K562 (cell line): Measurements from ENCODE around the gene MEGF10. TPM values are rescaled to one million over a fixed set of nuclear protein-coding genes. Genes with fewer than 3 reads are reported as not detected.

ENCODE experiments used
- ATAC-seq: fragments of 200-7000 bp; cut with Tn5 transposase; 3 replicates; pipeline ENCODE4 v1.9.1; 2020; ENCODE audit warnings: moderate library complexity
- BruUV-seq: library from RNA; stranded (reverse); fragments of 400-500 nt; replicated peaks from 2 replicates; lab custom pipeline; 2021; lab: Mats Ljungman, UMichigan
- CTCF ChIA-PET: fragments of 300-600 bp; formaldehyde crosslinking; extraction: SDS; loops from one replicate; lab custom pipeline; 2021; ENCODE audit warnings: low intra/inter-chr PET ratio; lab: Yijun Ruan, JAX
- POLR2A ChIA-PET: fragments of 300-600, 350-650 bp; sonication (Branson Sonifier 250); formaldehyde crosslinking; extraction: SDS; loops from one replicate; lab custom pipeline; 2021; ENCODE audit warnings: antibody characterized with exemption, inconsistent platforms; lab: Yijun Ruan, JAX
- DNase-seq, 4 experiments: peaks; one replicate each; pipeline versions ENCODE4 v3.0.0 to v3.0.0-alpha.2; 2011 to 2018; ENCODE audit warnings: low spot score in 3 of 4, mixed read lengths in 3 of 4; ENCODE audit errors: extremely low read depth in 1 of 4
- FAIRE-seq: peaks from 2 replicates; lab custom pipeline; 2011; peaks lifted over from hg19 to GRCh38; lab: Jason Lieb, UNC
- H2AFZ ChIP-seq: 2 replicates; pipeline ENCODE4 v1.6.0; 2011; ENCODE audit warnings: low read depth, low read length, control low read depth, inconsistent platforms
- H3K27ac ChIP-seq: fragments of 200-600 bp; 3 replicates; pipeline ENCODE4 v1.8.0; 2011; ENCODE audit warnings: low read depth, mild to moderate bottlenecking, control low read depth, inconsistent platforms, low read length, moderate library complexity, mixed read lengths; ENCODE audit errors: extremely low read depth
- H3K27me3 ChIP-seq, 2 experiments: fragments of 300-600 bp in 1 of 2; 2 replicates in 1 of 2; 3 replicates in 1 of 2; pipeline versions ENCODE4 v1.6.0 to v1.8.0; 2011; ENCODE audit warnings: inconsistent platforms in 2 of 2, low read length in 2 of 2, mild to moderate bottlenecking in 1 of 2, mixed read lengths in 1 of 2, moderate library complexity in 1 of 2; ENCODE audit not compliant: control insufficient read depth in 2 of 2, insufficient read depth in 2 of 2
- H3K36me3 ChIP-seq: fragments of 300-600 bp; 3 replicates; pipeline ENCODE4 v1.8.0; 2011; ENCODE audit warnings: mild to moderate bottlenecking, low read length, inconsistent platforms; ENCODE audit not compliant: control insufficient read depth, insufficient read depth
- H3K4me1 ChIP-seq, 2 experiments: fragments of 200-600 bp in 1 of 2; replicated peaks in 1 of 2; 2 replicates in 1 of 2; 3 replicates in 1 of 2; pipeline versions ENCODE4 v1.5.1 to v1.8.0; 2011; ENCODE audit warnings: inconsistent platforms in 2 of 2, low read length in 2 of 2, mild to moderate bottlenecking in 1 of 2, mixed read lengths in 1 of 2, moderate library complexity in 1 of 2; ENCODE audit not compliant: control insufficient read depth in 2 of 2, insufficient read depth in 2 of 2
- H3K4me2 ChIP-seq: 2 replicates; pipeline ENCODE4 v1.6.1; 2011; ENCODE audit warnings: low read length, control low read depth, inconsistent platforms, mixed read lengths; ENCODE audit not compliant: insufficient read depth
- H3K4me3 ChIP-seq: fragments of 200-600 bp; sonication (generic), shearing (Covaris generic); 2 replicates; pipeline ENCODE4 v1.5.1; 2016; ENCODE audit warnings: control low read depth, inconsistent platforms
- H3K79me2 ChIP-seq: fragments of 200-600 bp; 3 replicates; pipeline ENCODE4 v1.8.0; 2011; ENCODE audit warnings: low read length, inconsistent platforms; ENCODE audit not compliant: control insufficient read depth, insufficient read depth
- H3K9ac ChIP-seq, 2 experiments: 2 replicates each; pipeline versions ENCODE4 v1.6.0 to v1.6.1; 2011; ENCODE audit warnings: low read depth in 2 of 2, low read length in 2 of 2, control low read depth in 1 of 2, inconsistent platforms in 1 of 2, mild to moderate bottlenecking in 1 of 2, mixed read lengths in 1 of 2; ENCODE audit not compliant: insufficient read depth in 1 of 2
- H3K9me1 ChIP-seq: one replicate; pipeline ENCODE4 v1.6.0; 2011; ENCODE audit warnings: inconsistent platforms, mild to moderate bottlenecking, low read length, moderate library complexity; ENCODE audit not compliant: control insufficient read depth, insufficient read depth
- H3K9me3 ChIP-seq: replicated peaks from 2 replicates; pipeline ENCODE4 v1.5.1; 2011; ENCODE audit warnings: low read depth, low read length, inconsistent platforms; ENCODE audit not compliant: control insufficient read depth, insufficient read depth
- H4K20me1 ChIP-seq: replicated peaks from 2 replicates; pipeline ENCODE4 v1.6.1; 2011; ENCODE audit warnings: low read length, inconsistent platforms, mixed read lengths; ENCODE audit not compliant: control insufficient read depth, insufficient read depth
- C11orf30 ChIP-seq: fragments of 450-650 bp; IDR thresholded peaks from 2 replicates; pipeline ENCODE4 v1.6.1; 2016; ENCODE audit warnings: low read depth, mild to moderate bottlenecking
- CBFB ChIP-seq: sonication (generic); formaldehyde crosslinking; IDR thresholded peaks from 2 replicates; pipeline ENCODE4 v1.4.0; 2020; ENCODE audit warnings: mild to moderate bottlenecking, missing genetic modification reagents
- CHCHD3 ChIP-seq: fragments of 250-450 bp; sonication (Bioruptor Pico); IDR thresholded peaks from 2 replicates; pipeline ENCODE4 v2.1.2; 2022; ENCODE audit warnings: mild to moderate bottlenecking
- CHD2 ChIP-seq: IDR thresholded peaks from 2 replicates; pipeline ENCODE4 v1.6.1; 2011; ENCODE audit warnings: low read depth, low read length
- PPARD ChIP-seq: fragments of 250-450 bp; sonication (Bioruptor Pico); IDR thresholded peaks from 2 replicates; pipeline ENCODE4 v1.8.0; 2022; ENCODE audit warnings: inconsistent platforms, mild to moderate bottlenecking, moderate library complexity
- RBM25 ChIP-seq: fragments of 200-400 bp; formaldehyde crosslinking; IDR thresholded peaks from 2 replicates; pipeline ENCODE4 v1.6.1; 2018; ENCODE audit warnings: low read length, low read depth, moderate library complexity; ENCODE audit not compliant: severe bottlenecking
- SMAD2 ChIP-seq: fragments of 150-350 bp; IDR thresholded peaks from 2 replicates; pipeline ENCODE4 v1.6.1; 2014; ENCODE audit warnings: low read depth, mild to moderate bottlenecking, low read length
- TRIM24 ChIP-seq, 2 experiments: fragments of 450-650 bp; IDR thresholded peaks; 2 replicates each; pipeline ENCODE4 v1.6.1; 2016
- XRCC3 ChIP-seq: fragments of 450-650 bp; IDR thresholded peaks from 2 replicates; pipeline ENCODE4 v1.6.1; 2017; ENCODE audit warnings: mild to moderate bottlenecking, moderate library complexity
- WGBS: fragments of 100-300 bp; shearing (Covaris generic); methylation state at CpG from one replicate; pipeline ENCODE4 v1.1.6; 2016; ENCODE audit warnings: low coverage, mixed read lengths; ENCODE audit not compliant: insufficient coverage; ENCODE audit errors: missing lambda C conversion rate; 5-methylcytosine and 5-hydroxymethylcytosine counted together
- in situ Hi-C: fragments of 300-500 bp; cut with MboI; formaldehyde crosslinking; loops from 4 replicates; pipeline ENCODE4 v1.15.0; 2018; ENCODE audit warnings: inconsistent platforms, mixed read lengths
- intact Hi-C: fragments of 100-400 bp; cut with micrococcal nuclease; formaldehyde crosslinking; loops from 2 replicates; pipeline ENCODE4 v1.14.2; 2022
- polyA plus RNA-seq, 8 experiments: library from polyadenylated mRNA; depleted of rRNA in 4 of 8; stranded (reverse) in 5 of 8; unstranded in 3 of 8; fragments of >200 nt; fragmentation: Nextera tagmentation in 2 of 8; fragmentation: Illumina TruSeq in 1 of 8; extraction: Ambion mirVana in 2 of 8; extraction: Trizol in 1 of 8; gene quantifications; 2 replicates each; pipeline versions ENCODE4 v1.2.1 to v1.2.3, GENCODE V29; 2011 to 2014; ENCODE audit warnings: inconsistent platforms in 1 of 8, missing spikeins in 1 of 8
- total RNA-seq, 7 experiments: library from RNA; depleted of rRNA in 6 of 7; stranded (reverse); fragments of >200 nt in 6 of 7; fragmentation: Illumina TruSeq in 2 of 7; extraction: Trizol in 2 of 7; gene quantifications; 2 replicates each; pipeline versions ENCODE4 v1.2.1 to v1.2.3, GENCODE V29; 2011 to 2021; ENCODE audit warnings: low replicate concordance in 1 of 7
- TF ChIP-seq, protein P1 (sequence below): fragments of 200-800 bp; sonication (Bioruptor generic); IDR thresholded peaks from 2 replicates; pipeline ENCODE4 v1.6.1; 2017; ENCODE audit warnings: missing genetic modification characterization, missing compliant biosample characterization
- TF ChIP-seq, protein P2 (sequence below): sonication (generic); formaldehyde crosslinking; IDR thresholded peaks from 2 replicates; pipeline ENCODE4 v1.8.0; 2022; ENCODE audit warnings: missing genetic modification reagents, mild to moderate bottlenecking, borderline replicate concordance
- TF ChIP-seq, protein P3 (sequence below): sonication (generic); formaldehyde crosslinking; IDR thresholded peaks from 2 replicates; pipeline ENCODE4 v1.8.1; 2023; ENCODE audit warnings: mild to moderate bottlenecking, missing genetic modification reagents

MEGF10 gene
- total and polyA plus RNA-seq, 9 of the 15 experiments (the other 6 are each of a cell fraction or from before 2014, with no cell fraction given) = 0.07 TPM; not detected in 8

GRCh38 chr5:127337876-127338275, 47.3 kb downstream of the MEGF10 start:
- Histone ChIP-seq H3K4me3 (no peak overlapping the region), H3K9me1 (no peaks in the 10 kb centered on the region), H3K79me2 (no peaks in the 10 kb centered on the region), H3K27me3 (no peaks in the 10 kb centered on the region), H4K20me1 (no peaks in the 10 kb centered on the region), H3K9me3 (no peaks in the 10 kb centered on the region), H3K27ac (no peak overlapping the region), H3K36me3 (no peaks in the 10 kb centered on the region), H3K4me1 (no peaks in the 10 kb centered on the region), H2AFZ (no peak overlapping the region), H3K4me2 (no peak overlapping the region), H3K9ac (no peak overlapping the region)
- POLR2A ChIA-PET = no interaction called here
- 0% methylated on average over 1 of the region's 1 CpG for WGBS
- intact Hi-C loops = no loop called here
- TF ChIP-seq, protein P1, sequence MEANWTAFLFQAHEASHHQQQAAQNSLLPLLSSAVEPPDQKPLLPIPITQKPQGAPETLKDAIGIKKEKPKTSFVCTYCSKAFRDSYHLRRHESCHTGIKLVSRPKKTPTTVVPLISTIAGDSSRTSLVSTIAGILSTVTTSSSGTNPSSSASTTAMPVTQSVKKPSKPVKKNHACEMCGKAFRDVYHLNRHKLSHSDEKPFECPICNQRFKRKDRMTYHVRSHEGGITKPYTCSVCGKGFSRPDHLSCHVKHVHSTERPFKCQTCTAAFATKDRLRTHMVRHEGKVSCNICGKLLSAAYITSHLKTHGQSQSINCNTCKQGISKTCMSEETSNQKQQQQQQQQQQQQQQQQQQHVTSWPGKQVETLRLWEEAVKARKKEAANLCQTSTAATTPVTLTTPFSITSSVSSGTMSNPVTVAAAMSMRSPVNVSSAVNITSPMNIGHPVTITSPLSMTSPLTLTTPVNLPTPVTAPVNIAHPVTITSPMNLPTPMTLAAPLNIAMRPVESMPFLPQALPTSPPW = no peak
- TF ChIP-seq, protein P2, sequence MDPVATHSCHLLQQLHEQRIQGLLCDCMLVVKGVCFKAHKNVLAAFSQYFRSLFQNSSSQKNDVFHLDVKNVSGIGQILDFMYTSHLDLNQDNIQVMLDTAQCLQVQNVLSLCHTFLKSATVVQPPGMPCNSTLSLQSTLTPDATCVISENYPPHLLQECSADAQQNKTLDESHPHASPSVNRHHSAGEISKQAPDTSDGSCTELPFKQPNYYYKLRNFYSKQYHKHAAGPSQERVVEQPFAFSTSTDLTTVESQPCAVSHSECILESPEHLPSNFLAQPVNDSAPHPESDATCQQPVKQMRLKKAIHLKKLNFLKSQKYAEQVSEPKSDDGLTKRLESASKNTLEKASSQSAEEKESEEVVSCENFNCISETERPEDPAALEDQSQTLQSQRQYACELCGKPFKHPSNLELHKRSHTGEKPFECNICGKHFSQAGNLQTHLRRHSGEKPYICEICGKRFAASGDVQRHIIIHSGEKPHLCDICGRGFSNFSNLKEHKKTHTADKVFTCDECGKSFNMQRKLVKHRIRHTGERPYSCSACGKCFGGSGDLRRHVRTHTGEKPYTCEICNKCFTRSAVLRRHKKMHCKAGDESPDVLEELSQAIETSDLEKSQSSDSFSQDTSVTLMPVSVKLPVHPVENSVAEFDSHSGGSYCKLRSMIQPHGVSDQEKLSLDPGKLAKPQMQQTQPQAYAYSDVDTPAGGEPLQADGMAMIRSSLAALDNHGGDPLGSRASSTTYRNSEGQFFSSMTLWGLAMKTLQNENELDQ (CRISPR knock-in tag) = no peak
- TF ChIP-seq PPARD (CRISPR knock-in tag) (no peak), XRCC3 (no peak), CHCHD3 (CRISPR knock-in tag) (no peak), RBM25 (no peak), CBFB (CRISPR knock-in tag) (no peak), TRIM24 (IDR thresholded peaks at IDR 0.05) (no peak), C11orf30 (no peak), SMAD2 (no peak), CHD2 (no peak)
- TF ChIP-seq, protein P3, sequence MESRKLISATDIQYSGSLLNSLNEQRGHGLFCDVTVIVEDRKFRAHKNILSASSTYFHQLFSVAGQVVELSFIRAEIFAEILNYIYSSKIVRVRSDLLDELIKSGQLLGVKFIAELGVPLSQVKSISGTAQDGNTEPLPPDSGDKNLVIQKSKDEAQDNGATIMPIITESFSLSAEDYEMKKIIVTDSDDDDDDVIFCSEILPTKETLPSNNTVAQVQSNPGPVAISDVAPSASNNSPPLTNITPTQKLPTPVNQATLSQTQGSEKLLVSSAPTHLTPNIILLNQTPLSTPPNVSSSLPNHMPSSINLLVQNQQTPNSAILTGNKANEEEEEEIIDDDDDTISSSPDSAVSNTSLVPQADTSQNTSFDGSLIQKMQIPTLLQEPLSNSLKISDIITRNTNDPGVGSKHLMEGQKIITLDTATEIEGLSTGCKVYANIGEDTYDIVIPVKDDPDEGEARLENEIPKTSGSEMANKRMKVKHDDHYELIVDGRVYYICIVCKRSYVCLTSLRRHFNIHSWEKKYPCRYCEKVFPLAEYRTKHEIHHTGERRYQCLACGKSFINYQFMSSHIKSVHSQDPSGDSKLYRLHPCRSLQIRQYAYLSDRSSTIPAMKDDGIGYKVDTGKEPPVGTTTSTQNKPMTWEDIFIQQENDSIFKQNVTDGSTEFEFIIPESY (CRISPR knock-in tag) = no peak
- ATAC-seq = no peak
- in situ Hi-C loops = no loop called here
- no TSS peak for BruUV-seq
- no peak for FAIRE-seq
- CTCF ChIA-PET = interaction anchor here (0.6 kb wide), 1 partner anchor 155 kb away, joined by 3 read pairs; no protein-coding TSS in a partner anchor
- no peak for DNase-seq
